HEK293 (cell line): ENCODE measurements around the gene CACNA2D3.

Source experiments
- CTCF ChIP-seq: fragments of 450-650 bp; formaldehyde crosslinking; IDR thresholded peaks from 2 replicates; pipeline ENCODE4 v1.5.1; 2016; ENCODE audit warnings: missing biosample characterization, missing genetic modification characterization
- MYNN ChIP-seq: fragments of 450-650 bp; formaldehyde crosslinking; IDR thresholded peaks from 2 replicates; pipeline ENCODE4 v1.5.1; 2016; ENCODE audit warnings: missing biosample characterization, missing genetic modification characterization, borderline replicate concordance
- PATZ1 ChIP-seq: fragments of 450-650 bp; formaldehyde crosslinking; IDR thresholded peaks from 2 replicates; pipeline ENCODE4 v1.5.1; 2016; ENCODE audit warnings: missing biosample characterization, missing genetic modification characterization
- RBAK ChIP-seq: fragments of 450-650 bp; formaldehyde crosslinking; IDR thresholded peaks from 2 replicates; pipeline ENCODE4 v1.5.1; 2016; ENCODE audit warnings: missing biosample characterization, missing genetic modification characterization
- ZBTB17 ChIP-seq: fragments of 450-650 bp; formaldehyde crosslinking; IDR thresholded peaks from 2 replicates; pipeline ENCODE4 v1.5.1; 2016; ENCODE audit warnings: missing biosample characterization, missing genetic modification characterization
- ZNF146 ChIP-seq: fragments of 450-650 bp; formaldehyde crosslinking; IDR thresholded peaks from 2 replicates; pipeline ENCODE4 v1.5.1; 2016; ENCODE audit warnings: missing biosample characterization, missing genetic modification characterization
- ZNF19 ChIP-seq: fragments of 450-650 bp; formaldehyde crosslinking; IDR thresholded peaks from 2 replicates; pipeline ENCODE4; 2016; ENCODE audit warnings: missing biosample characterization, missing genetic modification characterization, low read depth
- ZNF23 ChIP-seq: fragments of 450-650 bp; formaldehyde crosslinking; IDR thresholded peaks from 2 replicates; pipeline ENCODE4 v1.5.1; 2016; ENCODE audit warnings: missing biosample characterization, missing genetic modification characterization, borderline replicate concordance
- ZNF26 ChIP-seq: fragments of 450-650 bp; formaldehyde crosslinking; IDR thresholded peaks from 2 replicates; pipeline ENCODE4 v1.5.1; 2016; ENCODE audit warnings: missing biosample characterization, missing genetic modification characterization
- ZNF560 ChIP-seq: fragments of 450-650 bp; formaldehyde crosslinking; IDR thresholded peaks from 2 replicates; pipeline ENCODE4 v1.5.1; 2017; ENCODE audit warnings: missing biosample characterization, missing genetic modification characterization, borderline replicate concordance
- ZNF658 ChIP-seq: fragments of 450-650 bp; formaldehyde crosslinking; IDR thresholded peaks from 2 replicates; pipeline ENCODE4; 2016; ENCODE audit warnings: missing biosample characterization, missing genetic modification characterization
- ZNF792 ChIP-seq: fragments of 450-650 bp; formaldehyde crosslinking; IDR thresholded peaks from 2 replicates; pipeline ENCODE4 v1.5.1; 2016; ENCODE audit warnings: missing biosample characterization, missing genetic modification characterization

GRCh38 chr3:54892168-54892567 is 769.8 kb downstream of the CACNA2D3 start:
- TF ChIP-seq ZNF560 (tag by site-specific recombination), result no peak
- TF ChIP-seq CTCF (tag by site-specific recombination), result no peak
- TF ChIP-seq PATZ1 (tag by site-specific recombination), result no peak
- TF ChIP-seq ZNF26 (tag by site-specific recombination), result no peak
- no peak for TF ChIP-seq RBAK (tag by site-specific recombination)
- TF ChIP-seq ZNF792 (tag by site-specific recombination), result no peak
- no peak for TF ChIP-seq MYNN (tag by site-specific recombination)
- no peak for TF ChIP-seq ZBTB17 (tag by site-specific recombination)
- no peak for TF ChIP-seq ZNF19 (tag by site-specific recombination)
- TF ChIP-seq ZNF23 (tag by site-specific recombination), result no peak
- TF ChIP-seq ZNF658, result no peak
- no peak for TF ChIP-seq ZNF146 (tag by site-specific recombination)
